Hypothalamus (tissue), 51 donors: ENCODE results near the gene CEP112.
A peak's percentile ranks its signal among the peaks of the same experiment; 100 is the strongest.

Source experiments
- DNase-seq, 51 donors: peaks; one replicate each; lab custom pipeline; 2025; lab: John Stamatoyannopoulos, UW

Gene CEP112

DNA sequence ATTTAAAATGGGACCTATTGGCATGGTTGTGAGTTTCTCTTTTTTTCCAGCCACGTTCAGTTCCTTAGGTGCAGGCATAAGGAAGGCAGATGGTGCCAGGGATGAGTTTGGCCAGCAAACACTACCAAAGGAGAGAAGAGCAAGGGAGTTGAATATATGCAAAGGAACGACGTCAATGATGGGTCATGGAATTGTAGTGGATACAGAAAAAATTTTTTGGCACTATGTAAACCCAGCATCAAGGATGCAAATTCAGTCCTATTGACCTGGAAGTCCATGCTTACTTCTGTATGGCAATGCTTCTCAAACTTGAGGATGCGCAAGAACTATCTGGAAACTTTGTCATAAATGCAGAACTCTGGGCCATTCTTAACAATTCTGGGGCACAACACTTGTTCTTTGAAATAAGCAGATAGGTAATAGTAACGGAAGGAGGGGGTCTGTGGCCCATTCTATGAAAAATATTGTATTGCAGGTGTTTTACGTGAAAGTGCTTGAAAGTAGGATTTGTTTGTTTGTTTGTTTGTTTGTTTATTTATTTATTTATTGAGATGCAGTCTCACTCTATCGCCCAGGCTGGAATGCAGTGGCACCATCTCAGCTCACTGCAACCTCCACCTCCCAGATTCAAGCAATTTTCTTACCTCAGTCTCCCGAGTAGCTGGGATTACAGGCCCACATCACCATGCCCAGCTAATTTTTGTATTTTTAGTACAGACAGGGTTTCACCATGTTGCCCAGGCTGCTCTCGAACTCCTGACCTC is 19.3 kb upstream of the CEP112 start:
- DNase-seq = no peak

- no peak for DNase-seq
Measured at GRCh38 chr17:66210208-66210574, 18.3 kb upstream of the CEP112 start.

- no peak for DNase-seq
Measured at GRCh38 chr17:66207936-66208335, 16.0 kb upstream of the CEP112 start.

GRCh38 chr17:66203274-66204015 is 11.5 kb upstream of the CEP112 start:
- no peak for DNase-seq

GRCh38 chr17:66200685-66201092 is 8.8 kb upstream of the CEP112 start:
- peak in 16 of 51 donors; percentile 1 to 38 (median 12) for DNase-seq

DNA sequence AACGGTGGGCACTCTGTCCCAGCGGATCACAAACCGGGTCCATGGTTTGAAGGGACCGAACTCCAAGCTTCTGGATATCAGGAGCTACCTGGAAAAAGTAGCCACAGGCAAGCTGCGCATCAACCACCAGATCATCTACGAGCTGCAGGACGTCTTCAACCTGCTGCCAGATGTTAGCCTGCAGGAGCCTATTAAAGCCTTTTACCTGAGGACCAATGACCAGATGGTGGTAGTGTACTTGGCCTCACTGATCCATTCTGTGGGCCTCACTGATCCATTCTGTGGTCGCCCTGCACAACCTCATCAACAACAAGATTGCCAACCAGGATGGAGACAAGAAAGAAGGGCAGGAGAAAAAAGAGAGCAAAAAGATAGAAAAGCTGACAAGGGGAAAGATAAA is 6.3 kb upstream of the CEP112 start:
- no peak for DNase-seq

DNA sequence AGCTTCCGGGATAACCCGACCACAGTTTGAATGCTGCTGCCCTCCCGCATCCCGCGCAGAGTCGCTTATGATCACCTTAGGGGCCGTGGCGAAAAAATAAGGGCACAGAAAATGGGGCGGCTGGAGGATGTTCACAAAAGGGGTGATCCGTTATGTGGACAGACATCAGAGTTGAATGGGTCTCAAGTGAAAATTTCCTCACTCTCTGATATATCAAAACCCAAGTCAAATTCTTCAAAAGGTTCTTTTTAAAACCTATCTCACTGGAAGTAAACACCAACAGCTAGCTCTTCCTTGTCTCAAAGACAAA is 400 bp upstream of the CEP112 start:
- DNase-seq = no peak

- peak in 1 of 51 donors; percentile 3 for DNase-seq
Measured at GRCh38 chr17:66190738-66191592, 968 bp downstream of the CEP112 start.

DNA sequence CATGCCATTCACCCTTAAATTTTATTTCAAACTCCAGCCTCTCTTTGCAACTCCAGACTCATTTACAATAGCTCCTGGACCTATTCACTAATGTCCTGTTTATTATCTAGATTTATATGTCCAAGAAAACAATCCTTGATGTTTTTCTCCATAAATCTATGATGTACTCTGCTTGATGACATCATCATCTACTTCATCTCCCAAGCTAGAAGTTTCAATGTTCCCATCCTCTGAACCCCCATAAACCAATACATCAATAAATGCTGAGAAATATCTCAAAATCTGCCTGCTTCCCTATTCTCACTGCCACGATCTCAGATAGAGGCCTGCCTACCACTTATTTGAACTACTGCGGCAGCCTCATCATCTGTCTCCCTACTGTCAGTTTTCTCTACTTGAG is 4.2 kb downstream of the CEP112 start:
- DNase-seq = no peak

DNA sequence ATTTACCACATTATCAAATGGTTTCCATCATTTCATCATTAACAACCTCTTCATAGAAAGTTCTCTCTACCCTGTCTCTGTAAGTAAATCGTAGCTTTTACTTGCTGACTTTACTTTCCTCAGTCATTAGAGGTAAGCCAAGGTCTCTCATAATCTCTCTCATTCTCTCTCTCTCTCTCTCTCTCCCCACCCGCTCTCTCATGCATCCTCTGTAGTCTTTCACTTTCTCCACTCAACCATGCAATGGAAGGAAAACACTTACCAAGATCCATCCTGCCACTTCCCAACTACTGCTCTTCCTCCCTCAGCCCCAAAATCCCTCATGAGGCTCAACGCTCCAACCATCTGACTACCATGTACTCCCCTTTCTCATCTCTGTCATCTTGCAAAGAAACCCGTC is 6.1 kb downstream of the CEP112 start:
- DNase-seq = no peak

DNA sequence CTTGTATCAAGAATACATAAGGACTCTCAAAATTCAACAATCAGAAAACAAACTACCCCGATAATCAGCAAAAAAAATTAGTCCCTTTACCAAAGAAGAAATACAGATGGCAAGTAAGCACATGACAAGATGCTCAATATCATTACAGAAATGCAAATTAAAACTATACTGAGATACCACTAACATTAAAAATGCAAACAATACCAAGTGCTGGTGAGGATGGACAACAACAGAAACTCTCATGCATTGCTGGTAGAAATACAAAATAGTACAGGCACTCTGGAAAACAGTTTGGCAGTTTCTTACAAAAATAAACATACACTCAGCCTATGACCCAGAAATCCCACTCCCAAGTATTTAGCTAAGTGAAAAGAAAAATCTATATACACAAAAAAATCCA is 7.5 kb downstream of the CEP112 start:
- no peak for DNase-seq

DNA sequence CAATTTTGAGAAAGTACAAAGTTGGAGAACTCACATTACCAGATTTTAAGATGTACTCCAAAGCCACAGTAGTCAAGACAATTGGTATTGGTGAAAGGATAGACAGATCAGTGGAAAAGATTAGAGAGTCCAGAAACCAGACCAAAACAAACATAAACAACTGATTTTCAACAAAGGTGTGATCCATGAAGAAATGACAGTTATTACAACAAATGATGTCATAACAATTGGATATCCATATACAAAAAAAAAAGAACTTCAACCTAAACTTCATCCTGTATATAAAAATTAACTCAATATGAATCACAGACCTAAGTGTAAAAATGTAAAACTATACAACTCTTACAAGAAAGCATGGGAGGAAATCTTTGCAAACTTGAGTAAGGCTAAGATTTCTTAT is 8.4 kb downstream of the CEP112 start:
- no peak for DNase-seq

DNA sequence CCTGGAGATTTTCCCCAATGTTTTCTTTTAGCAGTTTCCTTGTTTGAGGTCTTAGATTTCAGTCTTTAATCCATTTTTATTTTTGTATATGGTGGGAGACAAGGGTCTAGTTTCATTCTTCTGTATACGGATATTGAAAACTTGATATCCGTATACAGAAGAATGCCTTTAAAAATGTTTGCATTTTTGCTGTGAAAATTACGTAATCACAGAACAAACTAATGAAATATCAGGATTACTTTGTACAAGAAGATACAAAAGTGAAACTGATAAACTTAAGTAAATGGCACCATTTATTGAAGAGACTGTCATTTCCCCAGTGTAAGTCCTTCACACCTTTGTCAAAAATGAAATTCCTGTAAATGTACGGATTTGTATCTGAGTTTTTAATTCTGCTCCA is 13.3 kb downstream of the CEP112 start:
- no peak for DNase-seq

DNA sequence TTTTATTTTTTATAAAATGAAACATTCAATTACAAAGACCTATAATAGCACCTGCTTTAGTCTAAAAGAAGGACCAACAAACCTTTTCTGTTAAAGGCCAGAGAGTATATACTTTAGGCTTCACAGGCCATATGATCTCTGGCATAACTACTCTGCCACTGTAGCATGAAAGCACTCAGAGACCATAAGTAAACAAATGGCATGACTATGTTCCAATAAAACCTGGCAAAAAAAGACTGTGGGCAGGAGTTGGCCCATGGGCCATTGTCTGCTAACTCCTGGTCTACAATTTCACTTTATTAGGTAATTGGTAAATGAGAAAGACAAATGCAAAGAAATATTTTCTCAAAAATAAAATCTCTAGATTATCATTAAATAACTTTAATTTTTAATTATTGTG is 14.9 kb downstream of the CEP112 start:
- DNase-seq = no peak

- no peak for DNase-seq
Measured at GRCh38 chr17:66175892-66176291, 16.0 kb downstream of the CEP112 start.

DNA sequence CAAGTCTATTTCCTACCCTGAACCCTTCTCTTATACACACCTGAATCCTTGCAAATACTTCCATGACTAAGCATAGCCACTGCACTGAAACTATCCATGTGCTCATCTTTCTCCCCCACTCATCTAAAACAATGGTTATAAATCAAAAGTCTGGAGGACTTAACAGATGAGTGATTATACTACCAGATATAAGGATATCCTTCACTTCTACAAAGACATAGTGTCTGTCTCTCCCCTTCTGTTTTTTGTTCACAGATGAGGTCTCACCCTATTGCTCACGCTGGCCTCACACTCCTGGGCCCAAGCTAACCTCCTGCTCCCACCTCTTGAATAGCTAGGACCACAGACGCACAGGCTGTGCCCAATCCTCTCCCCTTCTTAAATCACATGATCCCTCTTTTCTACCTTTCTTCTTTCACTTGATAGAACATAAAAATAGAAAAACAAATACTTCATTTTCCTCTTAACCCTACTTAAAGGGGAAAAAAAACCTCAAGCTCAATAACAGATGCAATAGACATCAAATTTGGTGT is 19.2 kb downstream of the CEP112 start:
- DNase-seq = no peak

DNA sequence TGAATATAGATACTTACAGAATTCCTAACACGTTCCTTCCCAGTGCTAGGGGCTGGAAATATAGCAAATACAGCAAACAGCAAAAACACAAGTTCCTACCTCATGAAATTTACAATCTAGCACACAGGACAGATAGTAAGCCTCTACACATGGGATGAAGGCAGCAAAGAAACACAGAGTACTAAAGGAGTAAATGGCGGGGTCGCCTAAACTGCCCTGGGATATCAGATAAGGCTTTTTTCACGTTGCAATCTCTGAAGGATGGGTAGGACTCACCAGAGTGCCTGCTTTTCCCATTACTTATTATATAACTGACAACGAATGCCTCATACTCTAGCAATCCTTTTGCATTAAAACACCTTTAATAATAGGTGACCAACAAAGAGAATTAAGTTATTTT is 19.8 kb downstream of the CEP112 start:
- no peak for DNase-seq

DNA sequence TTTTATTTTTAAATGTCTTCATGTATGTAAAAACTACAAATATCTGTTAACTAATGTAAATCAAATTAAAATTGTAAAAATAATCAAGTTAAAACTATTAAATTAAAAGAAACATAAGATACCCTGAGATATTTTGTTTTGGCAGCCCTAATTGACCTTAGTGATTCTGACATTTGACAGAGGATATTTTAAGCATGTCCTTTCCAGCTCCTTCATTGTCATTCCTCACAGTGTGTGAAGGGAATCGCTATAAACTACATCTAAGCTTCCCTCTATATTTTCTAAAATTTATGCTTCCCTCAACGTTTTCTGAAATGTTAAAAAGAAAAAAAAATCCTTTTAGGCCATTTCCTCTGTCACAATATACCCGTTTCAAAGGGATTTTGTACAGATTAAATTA is 20.2 kb downstream of the CEP112 start:
- no peak for DNase-seq

DNA sequence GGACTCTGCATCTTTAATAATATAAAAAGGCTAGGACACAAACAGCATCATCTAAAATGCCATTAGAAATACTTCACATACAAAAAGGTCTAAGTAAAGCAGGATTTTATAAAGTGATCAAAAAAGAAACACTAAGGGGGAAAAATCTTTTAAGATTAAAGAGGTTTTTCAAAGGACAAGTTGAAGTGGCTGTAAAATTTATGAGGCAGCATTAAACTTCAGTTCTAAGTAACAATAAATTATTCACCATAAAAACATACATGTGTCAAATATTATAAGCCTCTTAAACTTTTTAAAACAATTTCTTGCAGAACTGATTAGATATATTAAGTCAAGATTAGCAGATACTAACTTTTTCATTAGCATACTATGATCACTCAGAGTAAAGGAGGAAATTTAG is 20.8 kb downstream of the CEP112 start:
- DNase-seq = no peak

DNA sequence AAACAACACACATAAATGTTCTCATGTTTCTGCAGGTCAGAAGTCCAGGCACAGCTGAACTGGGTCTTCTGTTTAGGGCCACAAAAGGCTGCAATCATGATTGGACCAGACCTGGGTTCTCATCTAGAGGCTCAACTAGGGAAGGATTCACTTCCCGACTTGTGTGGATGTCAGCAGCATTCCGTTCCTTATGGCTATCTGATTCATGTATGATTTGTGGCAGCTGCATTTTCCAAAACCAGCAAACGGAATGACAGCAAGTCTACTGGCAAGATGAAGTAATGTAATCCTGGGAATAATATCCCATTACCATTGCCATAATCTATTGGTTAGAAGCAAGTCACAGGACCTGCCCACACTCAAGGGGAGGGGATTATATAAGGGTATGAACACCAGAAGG is 22.1 kb downstream of the CEP112 start:
- no peak for DNase-seq

DNA sequence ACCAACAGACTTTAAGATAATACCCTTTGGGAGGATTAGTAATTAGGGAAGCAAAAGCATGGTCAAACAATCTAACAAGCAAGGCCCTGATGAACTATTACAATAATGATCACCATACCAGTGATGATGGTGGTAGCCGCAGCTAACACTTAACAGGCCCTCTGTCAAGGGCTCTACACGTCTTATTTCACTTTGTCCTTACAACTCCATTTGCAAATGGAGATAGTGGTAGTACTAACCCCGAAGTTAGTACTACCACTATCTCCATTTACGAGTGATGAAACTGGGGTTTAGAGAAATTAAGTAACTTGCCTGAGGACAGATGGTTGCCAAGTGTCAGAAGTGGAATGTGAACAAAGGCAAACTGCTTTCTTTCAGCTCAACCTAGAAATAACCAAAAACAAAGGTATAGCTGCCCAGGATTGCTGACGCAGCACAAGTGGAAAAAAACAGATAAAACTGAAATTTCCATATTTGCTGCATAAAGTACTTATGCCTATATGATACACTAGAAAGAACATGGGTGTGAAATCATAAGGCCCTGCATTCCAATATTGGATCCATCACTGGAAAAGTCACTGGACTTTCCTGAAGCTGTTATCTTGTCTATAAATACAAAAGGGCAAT is 24.6 kb downstream of the CEP112 start:
- no peak for DNase-seq
